GM19467 (cell line): ENCODE results near the gene BICDL1.
"Not testable (repeated sequence)": the region's sequence is repeated elsewhere in the genome, so short reads cannot be mapped to it uniquely, and the experiment has no call there.

Source experiments
- ATAC-seq: cut with Tn5 transposase; IDR thresholded peaks from one replicate; pipeline ENCODE4 v1.9.1; 2021; ENCODE audit warnings: mild to moderate bottlenecking, moderate library complexity; ENCODE audit not compliant: unreplicated experiment

BICDL1 gene, protein sequence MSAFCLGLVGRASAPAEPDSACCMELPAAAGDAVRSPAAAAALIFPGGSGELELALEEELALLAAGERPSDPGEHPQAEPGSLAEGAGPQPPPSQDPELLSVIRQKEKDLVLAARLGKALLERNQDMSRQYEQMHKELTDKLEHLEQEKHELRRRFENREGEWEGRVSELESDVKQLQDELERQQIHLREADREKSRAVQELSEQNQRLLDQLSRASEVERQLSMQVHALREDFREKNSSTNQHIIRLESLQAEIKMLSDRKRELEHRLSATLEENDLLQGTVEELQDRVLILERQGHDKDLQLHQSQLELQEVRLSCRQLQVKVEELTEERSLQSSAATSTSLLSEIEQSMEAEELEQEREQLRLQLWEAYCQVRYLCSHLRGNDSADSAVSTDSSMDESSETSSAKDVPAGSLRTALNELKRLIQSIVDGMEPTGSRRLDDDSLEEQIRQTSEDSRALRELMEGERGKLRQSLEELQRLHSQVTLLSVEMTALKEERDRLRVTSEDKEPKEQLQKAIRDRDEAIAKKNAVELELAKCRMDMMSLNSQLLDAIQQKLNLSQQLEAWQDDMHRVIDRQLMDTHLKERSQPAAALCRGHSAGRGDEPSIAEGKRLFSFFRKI

GRCh38 chr12:119988472-119989360 lies at the start of gene BICDL1:
TSS of gene BICDL1 (plus strand) at chr12:119989236. CDS start at chr12:119989869, 633 bp downstream.
- peak; percentile 81 for ATAC-seq

DNA sequence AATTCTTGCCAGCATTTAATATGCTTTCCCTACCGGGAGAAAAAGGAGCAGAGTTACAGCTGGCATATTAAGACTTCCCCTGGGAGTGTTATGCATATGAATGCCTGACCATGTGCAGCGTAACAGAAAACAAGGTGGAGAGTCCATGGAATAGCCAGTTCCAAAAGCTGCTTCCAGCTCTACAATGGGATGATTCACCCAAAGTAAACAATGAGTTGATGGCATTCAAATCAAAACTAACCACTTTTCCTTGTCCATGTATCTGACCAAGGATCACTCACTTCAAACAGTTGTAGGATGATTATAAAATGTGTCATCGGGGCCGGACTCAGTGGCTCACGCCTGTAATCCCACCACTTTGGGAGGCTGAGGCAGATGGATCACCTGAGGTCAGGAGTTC lies 48.1 kb upstream of the BICDL1 start:
- no peak for ATAC-seq

DNA sequence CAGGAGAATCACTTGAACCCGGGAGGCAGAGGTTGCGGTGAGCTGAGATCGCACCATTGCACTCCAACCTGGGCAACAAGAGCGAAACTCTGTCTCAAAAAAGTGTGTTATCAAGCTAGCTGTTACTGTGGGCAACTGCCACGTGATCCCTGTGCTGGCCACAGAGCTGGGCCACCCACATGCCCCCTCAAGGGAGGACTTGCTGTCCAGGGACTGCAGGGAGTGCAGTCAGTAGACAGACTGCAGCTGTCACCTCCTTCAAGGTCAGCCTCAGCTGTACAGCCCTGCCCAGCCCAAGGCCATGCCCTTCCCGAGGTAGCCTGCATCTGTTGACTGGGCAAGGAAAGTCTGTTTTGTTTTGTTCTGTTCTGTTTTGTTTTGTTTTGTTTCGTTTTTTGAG lies 46.6 kb upstream of the BICDL1 start:
- ATAC-seq, result no peak

GRCh38 chr12:119946213-119946612 lies 42.8 kb upstream of the BICDL1 start:
- ATAC-seq, result no peak

- no peak for ATAC-seq
These were observed 39.9 kb upstream of the BICDL1 start for GRCh38 chr12:119949145-119949544.

- ATAC-seq, result no peak
These were observed 39.4 kb upstream of the BICDL1 start for GRCh38 chr12:119949594-119949993.

- ATAC-seq, result no peak
These were observed 33.0 kb upstream of the BICDL1 start for GRCh38 chr12:119956047-119956446.

GRCh38 chr12:119957135-119957534 lies 31.9 kb upstream of the BICDL1 start:
- ATAC-seq, result no peak

DNA sequence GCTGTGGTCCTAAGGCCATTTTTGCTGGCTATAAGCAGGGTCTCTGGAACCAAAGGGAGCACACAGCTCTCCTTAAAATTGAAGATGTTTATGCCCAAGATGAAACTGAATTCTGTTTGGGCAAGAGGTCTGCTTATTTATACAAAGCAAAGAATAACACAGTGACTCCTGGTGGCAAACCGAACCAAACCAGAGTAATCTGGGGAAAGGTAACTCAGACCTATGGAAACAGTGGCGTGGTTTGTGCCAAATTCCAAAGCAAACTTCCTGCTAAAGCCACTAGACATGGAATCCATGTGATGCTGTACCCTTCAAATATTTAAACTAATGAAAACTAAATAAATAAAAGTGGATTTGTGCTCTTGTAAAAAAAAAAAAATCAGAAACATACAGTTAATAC lies 29.6 kb upstream of the BICDL1 start:
- no peak for ATAC-seq

GRCh38 chr12:119964123-119964522 lies 24.9 kb upstream of the BICDL1 start:
- no peak for ATAC-seq

GRCh38 chr12:119964929-119965328 lies 24.1 kb upstream of the BICDL1 start:
- ATAC-seq, result no peak

DNA sequence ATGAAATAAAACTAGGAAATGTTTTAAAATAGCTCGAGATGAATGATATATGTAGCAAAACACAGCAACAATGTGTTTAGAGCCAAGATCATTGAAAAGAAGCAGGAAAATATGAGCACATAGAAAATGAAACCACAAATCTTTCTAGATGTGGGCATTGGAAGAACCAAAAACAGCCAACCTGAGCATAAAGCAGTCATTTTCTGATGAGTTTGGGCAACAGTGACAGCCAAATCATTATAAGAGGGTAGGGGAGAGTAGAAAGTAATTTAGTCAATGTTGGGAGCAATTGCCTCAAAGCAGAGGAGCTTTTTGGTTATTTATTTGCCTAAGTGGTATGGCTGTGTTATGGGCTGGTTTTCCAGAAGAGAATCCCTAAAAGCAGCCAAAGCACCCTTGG lies 8.8 kb upstream of the BICDL1 start:
- no peak for ATAC-seq

DNA sequence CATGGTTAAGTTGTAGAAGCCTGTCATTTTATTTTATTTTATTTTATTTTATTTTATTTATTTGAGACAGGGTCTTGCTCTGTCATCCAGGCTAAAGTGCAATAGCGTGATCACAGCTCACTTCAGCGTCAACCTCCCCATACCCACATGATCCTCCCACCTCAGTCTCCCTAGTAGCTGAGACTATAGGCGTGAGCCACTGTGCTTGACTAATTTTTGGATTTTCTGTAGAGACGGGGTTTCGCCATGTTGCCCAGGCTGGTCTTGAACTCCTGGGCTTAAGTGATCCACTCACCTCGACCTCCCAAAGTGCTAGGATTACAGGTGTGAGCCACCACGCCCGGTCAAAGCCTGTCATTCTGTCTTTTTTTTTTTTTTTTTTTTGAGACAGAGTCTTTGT lies 8.3 kb upstream of the BICDL1 start:
- ATAC-seq, result not testable (repeated sequence)

DNA sequence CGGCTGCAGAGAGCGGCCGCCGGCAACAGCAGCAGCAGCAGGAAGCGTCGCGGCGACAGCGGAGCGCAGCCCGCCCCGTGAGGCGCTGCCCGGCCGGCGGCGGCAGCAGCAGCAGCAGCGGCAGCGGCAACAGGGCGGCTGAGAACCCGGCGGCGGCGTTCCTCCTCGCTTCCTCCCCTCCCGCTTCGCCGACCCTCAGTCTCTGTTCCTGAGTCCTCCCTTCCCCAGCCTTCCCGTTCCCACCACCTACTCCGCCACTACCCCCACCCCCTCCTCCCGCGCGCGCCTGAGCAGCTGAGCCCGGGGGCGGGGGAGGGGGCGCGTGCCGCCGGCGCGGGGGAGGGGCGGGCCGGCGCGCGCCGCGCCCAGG lies 310 bp downstream of the BICDL1 start:
- peak; percentile 4 for ATAC-seq

DNA sequence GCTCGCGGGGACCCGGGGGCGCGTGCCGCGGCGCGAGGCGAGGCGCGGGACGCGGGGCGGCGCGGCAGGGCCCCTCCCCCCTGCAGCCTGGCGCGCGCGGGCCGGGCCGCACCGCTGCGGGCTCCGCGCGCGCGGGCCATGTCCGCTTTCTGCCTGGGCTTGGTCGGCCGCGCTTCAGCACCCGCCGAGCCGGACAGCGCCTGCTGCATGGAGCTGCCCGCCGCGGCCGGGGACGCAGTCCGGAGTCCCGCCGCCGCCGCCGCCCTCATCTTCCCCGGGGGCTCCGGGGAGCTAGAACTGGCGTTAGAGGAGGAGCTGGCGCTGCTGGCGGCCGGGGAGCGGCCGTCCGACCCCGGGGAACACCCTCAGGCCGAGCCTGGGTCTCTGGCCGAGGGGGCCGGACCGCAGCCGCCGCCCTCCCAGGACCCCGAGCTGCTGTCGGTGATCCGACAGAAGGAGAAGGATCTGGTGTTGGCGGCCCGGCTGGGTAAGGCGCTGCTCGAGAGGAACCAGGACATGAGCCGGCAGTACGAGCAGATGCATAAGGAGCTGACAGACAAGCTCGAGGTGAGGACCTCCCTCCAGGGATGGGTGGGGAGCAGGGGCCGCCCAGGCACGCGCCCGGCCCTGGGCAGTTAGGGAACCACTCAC lies 820 bp downstream of the BICDL1 start:
- peak; percentile 22 for ATAC-seq

DNA sequence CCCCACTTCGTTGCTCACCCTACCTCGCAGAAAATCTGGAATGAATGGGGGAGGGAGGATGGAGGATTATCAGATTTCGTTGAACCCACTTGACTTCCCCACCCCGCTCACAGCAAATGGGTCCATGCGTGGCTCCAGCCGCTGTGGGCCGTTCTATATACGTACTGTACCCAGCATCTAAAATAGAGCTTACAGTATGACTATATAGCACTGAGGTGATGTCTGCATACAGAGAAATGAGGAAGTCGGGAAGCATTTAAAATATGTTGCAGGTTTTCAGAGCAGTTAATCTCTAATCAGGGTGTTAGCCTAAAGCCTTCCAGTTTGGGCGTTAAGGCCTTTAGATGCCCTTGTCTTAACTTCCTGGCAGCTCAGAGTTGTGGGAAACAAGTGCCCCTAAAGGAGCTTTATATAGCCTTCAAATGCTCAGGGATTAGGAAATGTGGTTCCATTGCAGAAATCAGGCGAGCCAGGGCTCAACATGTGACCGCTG lies 1.4 kb downstream of the BICDL1 start:
- ATAC-seq, result no peak

- ATAC-seq, result no peak
These were observed 3.2 kb downstream of the BICDL1 start for GRCh38 chr12:119992129-119992705.

DNA sequence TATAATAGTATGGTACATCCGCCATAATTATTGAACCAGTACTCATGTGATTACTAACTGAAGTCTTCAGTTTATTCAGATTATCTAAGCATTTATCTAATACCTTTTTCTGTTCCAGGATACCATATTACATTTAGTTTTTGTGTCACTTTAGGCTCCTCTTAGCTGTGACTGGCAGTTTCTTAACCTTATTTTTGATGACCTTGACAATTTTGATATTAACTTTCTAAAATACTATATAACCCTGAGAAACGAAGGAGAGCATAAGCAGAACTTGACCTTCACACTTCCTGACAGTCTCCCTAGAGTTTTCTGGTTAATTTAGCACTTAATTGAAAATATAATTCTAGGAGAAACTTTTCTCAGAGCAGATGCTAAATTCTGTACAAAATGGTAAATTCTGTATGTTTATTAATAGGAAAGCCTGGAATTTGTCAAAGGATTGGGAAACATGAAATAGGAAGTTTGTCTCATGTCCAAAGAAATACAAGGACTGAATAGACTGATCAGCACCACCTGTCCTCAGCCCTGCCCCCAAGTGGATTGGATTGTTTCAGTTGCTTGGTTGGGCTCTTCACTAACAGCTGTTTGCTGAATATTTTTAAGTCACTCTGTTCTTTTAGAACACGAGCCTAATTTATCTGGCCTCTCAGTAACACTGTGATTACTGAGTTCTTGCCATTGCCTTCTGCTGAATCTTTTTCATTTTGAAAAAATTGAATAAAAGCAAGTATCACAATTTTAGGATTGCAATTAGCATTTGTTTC lies 6.0 kb downstream of the BICDL1 start:
- no peak for ATAC-seq

DNA sequence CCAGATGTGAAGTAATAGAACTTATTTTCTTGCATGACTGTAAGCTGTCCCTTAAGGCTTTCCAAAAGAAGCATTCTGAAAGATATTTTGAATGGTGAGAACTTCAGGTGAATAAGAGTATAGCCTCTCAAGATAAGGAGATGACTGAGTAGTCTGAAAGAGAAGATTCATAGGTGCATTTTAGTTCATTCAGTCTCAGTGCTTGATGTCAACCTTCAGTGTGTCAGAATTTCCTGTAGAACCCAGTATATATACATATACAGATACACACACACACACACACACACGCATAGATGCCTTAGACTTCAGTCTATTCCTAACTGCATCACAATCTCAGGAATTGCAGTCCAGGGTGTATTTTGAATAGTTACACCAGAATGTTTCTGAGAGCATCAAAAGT lies 7.4 kb downstream of the BICDL1 start:
- ATAC-seq, result no peak
